ENCODE results near the gene ZNF474.

DNA sequence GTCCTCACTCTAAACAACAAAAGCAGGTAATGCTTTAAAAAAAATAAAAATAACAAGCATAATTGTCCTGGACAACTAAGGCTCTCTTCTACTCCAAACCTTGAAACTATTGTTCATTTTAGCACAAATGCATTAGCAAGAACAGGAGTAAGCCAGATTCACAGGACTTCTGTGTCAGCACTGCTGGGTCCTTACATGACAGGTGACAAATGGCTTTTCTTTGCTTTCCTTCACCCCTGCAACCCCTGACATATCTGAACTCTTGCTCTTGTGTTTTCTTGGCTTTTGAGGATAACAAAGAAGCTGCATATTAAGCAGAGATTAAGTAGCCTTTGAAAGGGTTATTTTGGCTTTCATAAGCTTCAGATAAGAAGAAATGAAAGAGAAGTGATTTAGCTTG lies 71.1 kb downstream of the ZNF474 start:
- TF ChIP-seq CTCF (conservative IDR thresholded peaks at IDR 0.05; ENCODE audit: low read depth, low read length) = no peak
- no peak for TF ChIP-seq USF2 (IDR thresholded peaks at IDR 0.05; ENCODE audit: low read depth, low read length)
- TF ChIP-seq POLR2A (IDR thresholded peaks at IDR 0.05; ENCODE audit: low read depth, low read length) = no peak
- no peak for TF ChIP-seq RCOR1 (IDR thresholded peaks at IDR 0.05; ENCODE audit: insufficient replicate concordance, low read length)
- no peak for TF ChIP-seq MAFK (IDR thresholded peaks at IDR 0.05; ENCODE audit: low read depth, low read length)
- TF ChIP-seq ELK1 (IDR thresholded peaks at IDR 0.05; ENCODE audit: borderline replicate concordance, low read depth, low read length) = no peak
- TF ChIP-seq CHD1 (IDR thresholded peaks at IDR 0.05; ENCODE audit: low read depth, low read length) = no peak
- TF ChIP-seq RFX5 (IDR thresholded peaks at IDR 0.05; ENCODE audit: low read depth, low read length) = no peak
